A673 (cell line): ENCODE results near the gene HOMER2.

Source experiments
- EZH2 ChIP-seq: fragments of 200-600 bp; sonication (generic); IDR thresholded peaks from 2 replicates; pipeline ENCODE4 v1.6.1; 2017; ENCODE audit warnings: borderline replicate concordance, low read depth, mild to moderate bottlenecking, mixed read lengths, antibody characterized with exemption, low read length; ENCODE audit not compliant: poor library complexity, severe bottlenecking
- TF ChIP-seq, protein P1 (sequence below): fragments of 300-800, 200-600 bp; sonication (generic); conservative IDR thresholded peaks from 2 replicates; pipeline ENCODE4 v1.5.1; 2017; ENCODE audit warnings: low read depth, mild to moderate bottlenecking, antibody characterized with exemption, low read length, moderate library complexity, mixed read lengths

DNA sequence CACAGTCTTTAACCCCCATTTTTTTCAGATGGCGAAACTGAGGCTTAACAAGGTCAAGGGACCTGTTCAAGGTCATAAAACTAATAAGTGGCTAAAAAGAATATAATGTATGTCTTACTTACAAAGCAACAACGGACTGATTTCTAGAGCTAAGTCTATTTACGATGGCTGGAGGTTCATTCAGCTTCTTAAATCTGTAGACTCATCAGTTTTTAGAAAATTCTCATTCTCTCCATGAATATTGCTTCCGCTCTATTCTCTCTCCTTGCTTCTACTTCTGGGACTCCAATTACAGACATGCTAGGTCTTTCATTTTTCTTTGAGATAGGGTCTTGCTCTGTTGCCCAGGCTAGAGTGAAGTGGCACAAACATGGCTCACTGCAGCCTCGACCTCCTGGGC lies 74.2 kb downstream of the HOMER2 start:
- TF ChIP-seq, protein P1, sequence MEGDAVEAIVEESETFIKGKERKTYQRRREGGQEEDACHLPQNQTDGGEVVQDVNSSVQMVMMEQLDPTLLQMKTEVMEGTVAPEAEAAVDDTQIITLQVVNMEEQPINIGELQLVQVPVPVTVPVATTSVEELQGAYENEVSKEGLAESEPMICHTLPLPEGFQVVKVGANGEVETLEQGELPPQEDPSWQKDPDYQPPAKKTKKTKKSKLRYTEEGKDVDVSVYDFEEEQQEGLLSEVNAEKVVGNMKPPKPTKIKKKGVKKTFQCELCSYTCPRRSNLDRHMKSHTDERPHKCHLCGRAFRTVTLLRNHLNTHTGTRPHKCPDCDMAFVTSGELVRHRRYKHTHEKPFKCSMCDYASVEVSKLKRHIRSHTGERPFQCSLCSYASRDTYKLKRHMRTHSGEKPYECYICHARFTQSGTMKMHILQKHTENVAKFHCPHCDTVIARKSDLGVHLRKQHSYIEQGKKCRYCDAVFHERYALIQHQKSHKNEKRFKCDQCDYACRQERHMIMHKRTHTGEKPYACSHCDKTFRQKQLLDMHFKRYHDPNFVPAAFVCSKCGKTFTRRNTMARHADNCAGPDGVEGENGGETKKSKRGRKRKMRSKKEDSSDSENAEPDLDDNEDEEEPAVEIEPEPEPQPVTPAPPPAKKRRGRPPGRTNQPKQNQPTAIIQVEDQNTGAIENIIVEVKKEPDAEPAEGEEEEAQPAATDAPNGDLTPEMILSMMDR: no peak
- TF ChIP-seq EZH2: no peak
